LNCAP (cell line): ENCODE measurements around the gene TBX5.

Source experiments
- CTCF ChIP-seq: fragments of 450-650 bp; IDR thresholded peaks from 2 replicates; pipeline ENCODE4 v1.5.1; 2017; ENCODE audit warnings: mild to moderate bottlenecking

TBX5 gene

GRCh38 chr12:114407842-114408411 lies 2.0 kb upstream of the TBX5 start:
- no peak for TF ChIP-seq CTCF

DNA sequence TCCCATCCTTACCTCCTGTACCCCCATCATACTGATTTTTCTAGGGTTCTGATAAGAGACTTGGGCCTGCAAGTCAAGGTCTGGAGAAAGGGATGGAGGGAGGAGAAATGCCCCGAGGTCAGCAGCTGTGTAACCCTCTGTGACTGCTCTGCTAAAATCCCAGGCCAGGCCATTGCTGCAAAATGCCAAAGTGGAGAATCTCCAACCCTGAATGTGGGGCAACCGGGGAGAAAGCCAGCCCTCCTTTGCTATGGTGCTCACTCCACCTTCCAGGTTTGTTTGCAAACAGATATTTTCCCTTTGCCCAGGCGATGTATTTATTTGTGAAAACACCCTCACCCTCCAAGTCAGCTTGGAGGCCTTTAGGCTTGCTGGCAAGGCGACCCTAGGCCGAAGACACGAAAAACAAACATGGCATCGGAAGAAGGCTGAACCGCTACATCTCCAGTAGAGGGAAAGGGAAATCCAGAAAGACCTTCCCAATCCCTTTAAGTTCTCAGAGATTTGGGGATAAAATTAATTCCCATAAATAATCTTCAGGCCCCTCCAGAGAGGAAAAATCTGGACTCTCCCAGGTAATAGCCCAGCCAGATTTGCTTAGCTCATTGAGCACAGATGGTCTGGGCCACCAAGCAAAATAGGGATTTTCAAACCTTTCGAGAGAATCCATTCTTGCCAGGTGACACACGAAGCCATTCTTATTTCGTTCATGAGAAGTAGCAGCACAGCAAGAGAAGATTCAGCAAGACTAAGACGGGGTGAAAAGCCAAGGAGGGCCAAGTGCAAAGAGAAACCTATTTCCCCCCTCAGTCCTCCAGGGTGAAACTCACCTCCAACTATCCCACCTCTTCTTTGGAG lies 1.3 kb upstream of the TBX5 start:
- TF ChIP-seq CTCF: no peak

- no peak for TF ChIP-seq CTCF
These were observed 506 bp upstream of the TBX5 start for GRCh38 chr12:114406316-114406983.

- no peak for TF ChIP-seq CTCF
These were observed 922 bp downstream of the TBX5 start for GRCh38 chr12:114404926-114405518.

DNA sequence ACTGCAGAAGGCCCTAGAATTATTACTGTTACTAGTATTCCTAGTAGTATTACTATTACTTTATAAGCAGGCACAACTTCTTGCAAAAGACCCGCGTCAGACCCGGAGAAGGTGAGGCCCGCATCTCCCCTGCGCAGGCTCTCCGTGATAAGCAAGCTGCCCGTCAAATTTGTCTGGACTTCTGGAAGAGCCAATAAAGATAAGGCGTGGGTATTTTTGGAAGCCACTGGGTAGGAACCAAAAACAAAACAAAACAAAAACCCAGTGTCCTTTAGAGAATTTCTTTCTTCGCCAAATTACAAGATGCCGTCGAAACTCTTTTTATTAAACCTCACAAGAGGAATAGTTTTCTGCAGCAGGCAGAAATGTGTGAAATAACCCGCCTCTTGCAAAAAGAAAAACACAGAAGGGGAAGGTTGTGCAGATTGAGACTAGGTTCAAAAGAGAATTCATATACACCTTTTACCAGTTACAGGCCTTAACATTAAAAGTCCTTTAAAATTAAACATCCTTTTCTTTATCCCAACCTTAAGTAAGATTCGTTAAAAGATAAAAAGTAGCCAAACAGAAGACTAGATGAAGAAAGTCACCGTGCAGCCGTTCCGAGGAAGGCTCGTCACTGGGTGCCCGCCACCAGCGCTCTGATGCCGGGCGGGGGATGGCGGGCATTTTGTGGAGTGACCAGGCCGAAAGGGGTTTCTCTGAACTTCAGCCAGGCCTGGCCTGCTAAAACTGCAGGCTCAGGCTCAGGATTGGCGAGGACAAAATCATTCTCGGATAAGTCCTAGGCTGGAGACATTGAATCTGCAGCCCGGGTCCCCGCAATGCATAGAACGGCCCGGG lies 1.6 kb downstream of the TBX5 start:
- no peak for TF ChIP-seq CTCF

DNA sequence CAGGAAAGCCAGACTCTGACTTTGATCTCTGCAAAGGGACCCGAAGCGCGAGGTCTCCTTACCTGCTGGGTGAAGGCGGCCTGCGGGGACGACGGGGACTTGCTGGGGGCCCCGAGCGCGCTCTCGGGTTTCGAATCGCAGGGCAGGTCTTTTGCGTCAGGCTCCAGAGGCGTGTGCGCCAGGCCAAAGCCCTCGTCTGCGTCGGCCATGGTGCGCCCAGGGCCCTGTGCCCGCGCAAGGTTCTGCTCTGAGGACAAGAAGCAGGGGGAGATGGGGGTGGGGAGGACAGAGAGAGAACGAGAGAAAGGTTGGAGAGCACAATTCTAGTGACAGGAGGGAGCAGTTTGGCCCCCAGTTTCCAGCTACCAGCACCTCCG lies 2.3 kb downstream of the TBX5 start:
- TF ChIP-seq CTCF: no peak
